NOMO-1 treated with dmso at 0.1 percent for 144 hours (cell line): ENCODE data around the gene PSD4.

Experiments
- DNase-seq: peaks from one replicate; lab custom pipeline; 2025; ENCODE audit not compliant: unreplicated experiment; lab: John Stamatoyannopoulos, UW

Gene PSD4

DNA sequence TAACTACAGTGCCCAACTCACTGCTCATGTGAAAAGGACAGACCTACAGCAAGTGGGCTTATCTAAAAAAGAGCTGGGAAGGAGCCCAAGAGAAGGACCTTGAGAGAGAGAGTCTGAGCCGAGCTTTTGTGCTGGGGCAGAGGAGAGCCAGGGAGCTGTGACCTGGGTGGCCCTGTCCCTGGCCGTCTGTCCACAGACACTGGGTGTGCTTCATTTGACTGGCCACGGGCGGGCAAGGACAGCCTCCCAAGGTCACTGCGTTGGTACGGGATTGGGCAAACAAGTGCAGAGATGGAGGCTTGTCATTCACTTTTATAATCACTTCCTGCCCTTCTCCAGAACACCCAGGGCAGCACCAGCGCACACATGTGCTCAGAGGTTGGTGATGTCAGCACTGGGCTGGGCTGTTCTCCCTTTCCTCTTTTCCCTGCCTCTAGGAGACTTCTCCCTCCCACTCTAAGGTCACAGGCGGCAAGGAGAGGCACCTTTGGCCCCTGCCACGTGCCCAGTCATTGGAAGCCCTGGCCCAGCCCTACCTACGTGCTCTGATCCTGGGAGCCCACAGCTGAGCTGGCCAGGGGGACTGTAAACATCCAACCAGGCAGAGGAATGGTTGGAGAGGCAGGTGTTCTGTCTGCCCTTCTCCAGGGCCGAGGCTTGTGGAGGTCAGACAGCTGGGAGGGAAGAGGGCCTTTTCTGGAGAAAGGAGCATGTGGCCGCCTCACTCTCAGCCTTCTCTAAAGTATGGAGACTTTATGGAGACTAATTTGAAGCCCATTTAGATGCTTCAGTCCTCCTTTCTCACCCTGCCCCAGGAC is 6.4 kb upstream of the PSD4 start:
- no peak for DNase-seq

DNA sequence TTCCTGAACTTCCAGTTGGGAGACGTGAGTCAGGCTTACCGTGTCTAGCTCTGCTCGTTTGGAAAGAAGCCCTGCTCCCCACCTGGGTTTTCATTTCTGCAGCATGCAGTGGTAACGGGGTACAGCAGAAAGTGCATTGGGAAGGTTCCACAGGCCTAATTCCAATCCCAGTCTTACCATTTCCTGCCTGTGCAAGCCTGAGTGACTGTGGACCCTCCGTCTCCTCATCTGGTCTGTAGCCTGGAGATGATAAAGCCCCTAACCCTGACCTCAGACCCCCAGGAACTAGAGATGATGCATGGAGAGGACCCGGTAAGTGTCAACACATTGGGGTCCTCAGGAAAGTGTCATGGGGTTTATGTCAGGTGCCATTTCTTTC is 5.8 kb upstream of the PSD4 start:
- DNase-seq = no peak

DNA sequence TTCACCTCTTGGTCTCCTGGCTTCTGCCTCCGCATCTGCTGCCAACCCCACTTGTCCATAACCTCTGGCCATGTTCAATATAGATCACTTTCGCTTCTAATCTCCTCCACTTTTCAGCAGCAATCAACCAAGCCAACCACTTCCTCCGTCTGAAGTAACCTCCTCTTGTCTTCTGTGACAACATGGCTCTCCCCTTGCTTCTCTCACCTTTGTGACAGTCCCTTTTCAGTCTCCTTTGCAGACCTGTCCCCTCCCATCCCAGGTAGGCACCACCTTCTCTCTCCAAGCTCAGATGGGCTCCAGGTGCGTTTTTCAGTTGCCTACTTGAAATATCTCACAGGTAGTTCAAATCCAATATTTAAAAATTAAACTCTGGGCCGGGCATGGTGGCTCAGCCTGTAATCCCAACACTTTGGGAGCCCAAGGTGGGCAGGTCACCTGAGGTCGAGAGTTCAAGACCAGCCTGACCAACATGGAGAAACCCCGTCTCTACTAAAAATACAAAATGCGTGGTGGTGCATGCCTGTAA is 4.7 kb upstream of the PSD4 start:
- DNase-seq = no peak

DNA sequence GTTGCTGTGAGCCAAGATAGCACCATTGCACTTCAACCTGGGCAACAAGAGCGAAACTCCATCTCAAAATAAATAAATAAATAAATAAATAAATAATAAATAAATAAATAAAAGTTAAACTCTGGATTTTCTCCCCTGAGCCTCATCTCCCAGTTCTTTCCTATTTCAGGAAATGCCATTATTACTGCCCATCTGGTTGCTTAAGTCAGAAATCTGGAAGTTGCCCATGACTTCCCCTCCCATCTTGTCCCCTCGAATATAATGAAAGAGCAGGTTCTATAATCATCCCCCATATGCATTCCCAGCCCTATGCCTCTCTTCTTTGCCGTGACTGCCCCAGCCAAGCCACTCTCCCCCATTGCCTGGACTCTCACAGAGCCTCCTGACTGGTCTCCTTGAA is 4.2 kb upstream of the PSD4 start:
- DNase-seq = no peak

DNA sequence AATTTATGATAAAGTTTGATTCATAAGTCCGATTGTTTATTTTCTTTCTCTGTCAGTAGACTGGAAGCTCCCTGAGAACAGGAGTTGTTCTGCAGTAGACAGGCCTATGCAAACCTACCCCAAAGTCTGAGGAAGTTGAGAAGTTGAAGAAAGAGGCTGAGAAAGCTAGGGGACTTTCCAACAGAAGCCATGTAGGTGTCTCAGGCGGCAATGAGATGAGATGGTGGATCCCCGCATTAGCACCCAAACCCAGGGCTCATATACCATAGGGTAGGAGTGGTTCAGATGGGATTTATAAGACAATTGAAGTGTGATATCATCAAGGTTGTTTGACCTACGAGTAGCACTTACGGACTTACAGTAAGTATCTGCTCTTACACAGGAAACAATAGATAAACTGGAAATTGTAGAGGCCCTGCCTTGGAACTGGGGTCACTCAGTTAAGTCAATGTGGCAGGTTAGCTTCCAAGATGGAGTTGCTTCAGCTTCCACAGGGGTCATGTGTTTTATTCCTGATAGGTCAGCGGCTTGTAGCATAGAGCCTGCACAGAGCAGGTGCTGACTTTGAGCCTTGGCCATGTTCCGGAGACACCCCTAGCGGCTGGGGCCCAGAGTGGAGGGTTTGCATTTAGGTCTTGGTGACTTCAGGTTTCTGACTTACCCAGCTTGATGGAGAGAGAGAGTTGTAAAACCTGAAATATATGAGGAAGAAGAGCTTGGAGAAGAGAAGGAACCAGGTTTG is 2.3 kb upstream of the PSD4 start:
- no peak for DNase-seq

DNA sequence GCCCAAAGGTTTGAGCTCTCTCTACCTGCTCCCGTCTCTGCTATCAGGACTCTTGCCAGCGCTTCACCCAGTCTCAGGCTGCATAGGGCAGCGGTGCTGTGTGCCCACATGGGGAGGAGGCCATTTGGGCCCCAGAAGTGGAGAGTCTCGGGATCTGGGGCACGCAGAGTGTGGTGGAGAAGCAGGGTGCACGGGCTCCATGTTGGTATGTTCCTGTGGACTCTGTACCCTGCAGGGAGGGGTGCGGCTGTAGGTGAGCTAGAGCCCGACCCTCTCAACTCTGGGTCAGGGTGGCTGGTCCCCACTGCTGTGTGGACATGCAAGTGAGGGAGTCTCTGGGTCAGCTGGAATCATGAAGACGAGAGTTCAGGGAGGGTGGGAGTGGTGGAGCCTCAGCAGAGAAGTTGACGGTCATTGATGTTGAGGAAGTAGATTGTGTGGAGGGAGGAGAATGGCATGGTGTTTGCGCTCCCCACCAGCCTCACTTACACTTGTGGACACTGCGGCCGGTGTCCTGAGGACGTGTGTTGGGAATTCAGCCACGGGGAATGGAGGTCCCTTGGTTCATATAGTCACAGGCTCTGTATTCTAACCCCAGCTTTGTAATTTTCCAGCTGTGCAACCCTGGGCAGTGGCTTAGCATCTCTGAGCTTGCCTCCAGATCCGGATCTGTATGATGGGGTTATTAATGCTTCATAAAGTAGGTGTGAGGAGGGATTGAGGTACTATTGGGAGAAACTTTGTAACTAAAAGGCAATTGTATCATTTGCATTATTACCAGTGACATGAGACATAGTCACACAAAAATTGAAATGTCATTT is 840 bp upstream of the PSD4 start:
- DNase-seq = no peak

DNA sequence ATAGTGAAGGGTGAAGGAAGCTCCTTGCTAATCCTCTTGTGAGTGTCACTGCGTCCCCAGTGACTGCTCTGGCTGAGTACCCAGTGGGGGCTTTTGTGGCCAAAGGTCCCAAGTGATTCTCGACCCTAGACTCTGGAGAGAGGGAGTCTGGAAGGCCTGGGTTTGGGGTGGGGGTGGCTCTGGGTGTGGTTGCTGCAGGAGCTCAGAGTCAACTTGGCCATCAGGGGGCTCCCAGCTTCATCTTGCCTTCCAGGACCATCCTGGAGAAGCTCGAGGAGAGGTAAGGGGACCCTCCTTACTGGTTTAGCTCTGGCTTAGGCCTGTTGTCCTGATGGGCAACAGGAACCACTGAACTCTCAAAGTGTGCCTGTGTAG is 592 bp downstream of the PSD4 start:
- DNase-seq = no peak

DNA sequence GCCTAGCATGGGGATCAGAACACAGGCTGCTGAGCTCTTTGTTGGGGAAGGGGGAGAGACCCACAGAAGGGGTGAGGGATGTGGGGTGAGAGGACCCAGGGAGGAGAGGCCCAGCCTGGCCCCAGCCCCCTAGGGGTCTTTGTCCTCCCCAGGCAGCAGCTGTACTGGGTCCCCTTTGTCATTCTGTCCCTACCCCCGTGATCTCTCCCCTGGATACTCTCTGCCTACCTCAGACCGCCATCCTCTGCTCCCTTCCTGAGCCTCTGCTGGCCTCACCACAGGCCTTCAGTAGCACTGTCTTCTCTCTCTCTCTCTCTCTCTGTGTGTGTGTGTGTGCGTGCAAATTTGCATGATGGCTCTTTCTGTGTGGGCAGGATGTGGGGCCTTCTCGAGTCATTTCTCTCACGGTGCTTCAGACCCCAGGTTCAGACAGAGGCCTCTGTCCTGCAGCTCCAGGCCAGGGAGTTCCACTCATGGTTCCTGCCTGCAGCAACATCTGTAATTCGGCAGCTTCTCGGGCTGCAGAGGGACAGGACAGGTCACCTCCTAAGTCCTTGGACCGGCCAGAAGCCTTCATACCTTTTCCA is 1.4 kb downstream of the PSD4 start:
- DNase-seq = no peak

DNA sequence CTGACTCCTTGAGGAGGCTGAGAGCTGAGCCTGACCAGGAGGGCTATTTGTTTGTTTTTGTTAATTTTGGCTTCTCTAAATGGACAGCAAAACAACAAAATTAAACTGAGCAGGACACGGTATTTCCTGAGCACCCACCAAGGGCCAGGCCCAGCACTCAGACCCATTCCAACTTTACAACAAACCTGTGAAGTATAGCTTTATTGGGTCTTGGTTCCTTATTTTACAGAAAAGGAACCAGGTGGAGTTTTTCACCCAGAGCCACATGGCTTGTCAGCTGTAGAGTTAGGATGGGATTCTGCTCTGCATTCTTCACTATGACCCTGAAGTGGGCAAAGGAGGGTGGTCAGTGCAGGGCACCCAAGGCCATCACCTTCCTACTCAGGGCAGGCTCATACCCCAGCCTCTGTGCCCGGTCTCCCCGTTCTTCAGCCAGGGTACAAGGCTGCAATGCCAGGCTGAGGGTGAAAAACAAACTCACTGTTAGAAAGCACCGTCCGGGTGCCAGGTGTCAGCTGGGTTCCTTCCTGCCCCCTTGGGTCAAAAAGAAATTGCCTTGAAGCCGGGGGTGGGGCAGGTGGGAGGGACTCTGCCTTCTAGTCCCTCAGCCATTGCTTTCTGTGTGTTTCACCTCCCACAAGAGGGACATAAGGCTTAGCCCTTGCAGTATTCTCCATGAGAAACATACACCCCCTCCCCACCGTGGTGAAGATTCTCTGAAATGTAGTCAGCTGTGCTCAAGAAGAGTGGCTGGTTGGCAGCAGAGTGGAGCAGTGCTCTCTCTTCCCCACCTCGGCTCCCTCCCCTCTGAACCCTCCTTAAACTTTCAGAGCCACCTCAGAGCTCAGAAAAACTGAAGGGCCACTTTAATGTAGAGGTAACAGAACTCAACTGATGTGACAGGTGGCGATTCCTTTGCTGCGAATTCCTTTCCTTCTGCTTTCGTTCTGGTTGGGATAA is 2.2 kb downstream of the PSD4 start:
- DNase-seq = no peak

DNA sequence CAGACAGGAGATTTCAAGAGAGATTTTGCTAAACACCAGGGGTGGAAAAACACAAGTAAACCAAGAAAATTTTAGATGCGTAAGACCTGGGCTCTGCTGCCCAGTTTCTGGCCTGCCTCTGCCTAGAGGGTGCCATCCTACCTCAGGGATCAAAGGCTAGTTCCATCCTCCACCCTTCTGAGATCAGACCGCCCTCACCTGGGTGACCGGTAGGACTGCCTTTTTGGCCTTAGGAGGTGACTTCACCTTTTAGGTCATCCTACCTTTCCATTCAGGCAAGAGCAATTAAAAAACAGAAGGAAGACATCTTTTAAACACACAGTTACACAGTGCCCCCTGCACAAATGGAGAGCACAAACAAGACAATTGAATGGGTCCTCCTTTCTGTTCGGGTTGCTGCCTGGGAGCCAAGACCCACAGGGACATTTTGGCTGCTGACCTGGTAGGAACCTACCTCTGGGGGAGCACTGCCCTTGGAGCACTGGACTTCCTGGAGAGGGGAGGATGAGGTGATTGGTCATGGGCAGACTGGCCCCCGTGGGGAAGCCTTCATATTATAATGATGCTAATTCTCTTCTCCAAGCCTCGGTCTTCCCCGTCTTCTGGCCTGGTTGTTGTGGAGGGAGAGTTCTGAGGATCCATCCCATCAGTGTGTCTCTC is 3.1 kb downstream of the PSD4 start:
- no peak for DNase-seq

DNA sequence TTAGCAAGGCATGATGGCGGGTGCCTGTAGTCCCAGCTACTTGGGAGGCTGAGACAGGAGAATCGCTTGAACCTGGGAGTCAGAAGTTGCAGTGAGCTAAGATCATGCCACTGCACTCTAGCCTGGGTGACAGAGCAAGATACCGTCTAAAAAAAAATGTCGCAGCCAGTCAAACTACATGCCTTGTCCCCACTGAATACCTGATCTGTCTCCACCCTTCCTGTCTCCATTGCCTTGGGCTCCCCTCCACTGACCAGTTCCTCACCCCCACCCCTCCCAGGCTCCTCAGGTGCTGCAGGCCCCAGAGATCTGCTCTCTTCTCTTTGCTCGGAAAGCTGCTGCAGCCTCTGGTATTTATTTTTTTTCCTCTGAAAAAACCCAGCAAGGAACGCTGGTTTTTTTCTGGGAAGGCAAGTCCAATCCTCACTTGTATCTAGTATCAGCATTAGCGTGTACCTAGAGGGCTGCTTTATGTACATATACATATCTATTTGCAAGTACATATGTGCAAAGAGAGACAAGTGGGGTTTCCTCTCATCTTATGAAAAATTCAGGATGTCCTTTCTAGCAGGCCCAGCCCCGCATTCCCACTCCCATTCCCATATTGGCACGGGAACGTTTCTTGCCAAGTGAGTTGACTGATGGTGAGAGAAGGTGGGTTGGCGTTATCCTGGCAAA is 4.4 kb downstream of the PSD4 start:
- no peak for DNase-seq

DNA sequence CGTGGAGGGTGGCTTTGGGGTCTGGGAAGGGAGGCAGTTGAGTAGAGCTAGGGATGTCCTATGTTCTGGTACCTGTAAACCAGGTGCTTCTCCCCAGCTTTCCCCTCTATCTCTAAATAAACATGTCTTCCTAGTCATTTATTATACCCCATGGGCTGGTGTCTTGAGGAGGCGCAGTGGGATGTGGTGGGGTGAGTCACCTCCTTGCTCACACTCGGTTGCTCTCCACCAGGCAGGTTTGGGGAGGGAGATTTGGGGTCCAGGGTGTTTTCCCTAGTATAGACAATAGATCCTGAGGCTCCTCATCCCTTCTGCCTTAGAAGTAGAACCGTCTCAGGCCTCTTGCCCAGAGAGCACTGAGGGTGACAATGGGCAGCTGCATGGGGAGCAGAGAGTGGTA is 5.1 kb downstream of the PSD4 start:
- DNase-seq = no peak

DNA sequence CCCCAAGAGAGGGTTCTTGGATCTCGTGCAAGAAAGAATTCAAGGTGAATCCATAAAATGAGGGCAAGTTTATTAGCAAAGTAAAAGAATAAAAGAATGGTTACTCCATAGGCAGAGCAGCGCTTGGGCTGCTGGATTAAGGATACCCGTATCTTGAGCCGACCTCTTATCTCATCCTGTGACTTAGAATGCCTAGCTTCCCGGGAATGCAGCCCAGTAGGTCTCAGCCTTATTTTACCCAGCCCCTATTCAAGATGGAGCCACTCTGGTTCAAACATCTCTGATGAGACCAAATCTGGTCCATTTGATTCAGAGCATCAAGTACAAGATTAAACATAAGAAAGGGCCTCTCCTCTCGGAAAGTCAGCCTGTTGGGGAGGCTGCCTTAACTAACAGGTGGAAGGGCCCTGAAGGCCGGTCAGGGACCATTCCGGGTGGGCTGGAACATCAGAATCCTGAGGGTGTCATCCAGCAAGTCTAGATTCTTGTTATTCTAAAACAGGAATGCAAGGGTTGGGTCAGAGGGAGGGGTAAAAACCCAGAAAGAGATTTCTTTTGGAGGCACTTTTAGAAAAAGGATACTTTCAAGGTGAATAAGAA is 5.8 kb downstream of the PSD4 start:
- DNase-seq = no peak

DNA sequence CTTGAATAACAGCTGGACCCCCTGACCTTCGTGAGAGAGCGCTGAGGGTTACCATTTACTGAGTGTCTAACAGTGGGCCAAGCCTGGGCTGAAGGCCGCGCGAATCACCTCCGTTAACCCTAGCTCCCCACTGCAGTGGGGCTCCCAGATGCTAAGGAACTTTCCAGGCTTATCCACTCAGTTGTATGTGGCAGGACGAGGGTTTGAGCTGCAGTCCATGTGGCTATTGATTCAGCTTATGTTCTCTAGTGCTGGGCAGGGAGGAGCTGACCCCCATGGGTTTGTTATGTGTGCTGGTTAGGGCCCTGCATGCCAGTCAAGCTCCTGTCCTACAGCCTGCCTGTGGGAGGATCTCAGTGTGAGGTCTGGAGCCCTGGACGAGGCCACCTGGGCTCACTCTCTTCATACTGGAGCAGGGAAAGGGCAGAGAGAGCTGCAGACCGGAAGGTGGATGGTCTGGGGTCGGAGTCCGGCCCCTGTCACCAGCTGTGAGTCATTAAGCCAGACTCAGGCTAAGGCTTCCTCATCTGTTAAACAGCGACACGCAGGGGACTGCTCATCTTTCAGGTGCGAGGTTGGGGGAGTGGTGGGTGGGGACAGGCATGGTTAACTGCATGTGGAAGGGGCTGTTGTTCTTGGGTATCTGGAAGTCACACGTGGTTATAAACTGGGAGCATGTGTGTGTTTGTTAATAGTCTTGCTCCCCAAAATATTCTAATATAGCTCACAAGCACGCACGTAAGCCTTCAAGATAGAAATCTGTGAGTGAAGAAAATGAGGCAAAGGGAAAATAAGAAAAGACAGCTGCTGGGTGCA is 6.6 kb downstream of the PSD4 start:
- no peak for DNase-seq

DNA sequence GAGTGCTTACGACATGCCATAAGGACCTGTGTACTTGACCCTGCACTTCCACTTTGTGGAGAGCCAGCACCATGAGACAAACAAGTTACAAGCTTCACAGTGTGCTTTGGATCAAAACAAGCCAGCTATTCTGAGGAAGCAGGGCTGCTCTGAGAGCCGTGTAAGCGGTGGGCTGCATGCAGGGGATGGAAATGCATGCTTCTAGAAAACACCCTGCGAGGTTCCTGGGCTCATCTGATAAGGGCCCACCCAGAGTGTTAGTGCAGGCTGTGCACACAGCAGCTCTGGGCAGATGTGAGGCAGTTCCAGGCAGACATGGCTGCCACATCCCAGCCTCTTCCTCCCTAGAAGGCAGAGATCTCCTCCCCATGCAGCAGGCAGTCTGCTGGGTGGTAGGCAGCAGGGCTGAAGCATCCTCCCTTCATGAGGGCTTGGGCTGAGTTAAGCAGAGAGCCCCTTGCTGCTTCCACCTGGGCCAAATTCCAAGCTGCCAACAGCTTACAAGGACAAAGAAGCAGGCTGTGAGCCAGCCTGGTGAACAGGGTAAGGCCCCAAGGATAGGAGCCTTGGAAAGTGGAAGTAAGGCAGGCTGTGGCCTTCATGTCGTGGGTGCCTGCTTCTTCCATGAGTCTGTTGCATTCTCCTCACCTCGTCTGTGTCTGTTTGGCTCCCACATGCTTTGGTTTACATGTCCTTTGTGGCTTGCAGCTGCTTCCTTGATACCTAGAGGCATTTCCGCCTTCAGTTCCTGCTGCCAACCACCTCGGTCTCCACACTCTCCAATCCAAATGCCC is 7.7 kb downstream of the PSD4 start:
- DNase-seq = no peak

DNA sequence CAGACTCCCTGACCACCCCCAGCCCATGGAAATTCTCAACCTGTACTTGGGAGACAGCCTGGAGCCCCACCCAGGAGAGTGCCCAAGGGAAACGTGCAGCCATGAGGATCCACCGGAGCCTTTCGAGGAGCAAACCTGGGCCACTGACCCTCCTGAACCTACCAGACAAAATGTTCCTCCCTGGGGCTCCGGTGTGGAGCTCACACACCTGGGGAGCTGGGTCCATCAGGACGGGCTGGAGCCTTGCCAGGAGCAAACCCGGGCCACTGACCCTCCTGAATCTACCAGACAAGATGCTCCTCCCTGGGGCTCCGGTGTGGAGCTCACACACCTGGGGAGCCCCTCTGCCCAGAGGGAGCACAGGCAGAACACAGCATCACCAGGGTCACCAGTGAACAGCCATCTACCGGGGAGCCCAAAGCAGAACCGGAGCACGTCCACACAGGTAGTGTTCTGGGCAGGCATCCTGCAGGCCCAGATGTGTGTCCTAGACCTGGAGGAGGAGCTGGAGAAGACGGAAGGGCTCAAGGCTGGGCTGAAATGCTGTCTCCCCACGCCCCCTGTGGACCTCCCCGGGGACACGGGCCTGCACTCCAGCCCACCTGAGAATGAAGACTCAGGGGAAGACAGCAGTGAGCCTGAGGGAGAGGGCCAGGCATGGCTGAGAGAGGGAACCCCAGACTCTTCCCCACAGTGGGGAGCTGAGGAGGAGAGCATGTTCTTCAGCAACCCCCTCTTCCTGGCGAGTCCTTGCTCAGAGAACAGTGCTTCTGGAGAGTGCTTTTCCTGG is 8.9 kb downstream of the PSD4 start:
- no peak for DNase-seq
